RPMI7951 (cell line): ENCODE measurements around the gene HLA-DOA. TPM values are rescaled to one million over a fixed set of nuclear protein-coding genes. Genes with fewer than 3 reads are reported as not detected.

Source experiments
- DNase-seq: peaks from one replicate; pipeline ENCODE4 v3.0.0-alpha.2; 2012; ENCODE audit warnings: low read depth
- total RNA-seq: library from RNA; depleted of rRNA; stranded (reverse); fragments of >200 nt; shearing (Covaris generic); gene quantifications from 2 replicates; pipeline ENCODE4 v1.2.3, GENCODE V29; 2014

The HLA-DOA gene
- total RNA-seq, 1 experiment from 2014 or later: not detected

DNA sequence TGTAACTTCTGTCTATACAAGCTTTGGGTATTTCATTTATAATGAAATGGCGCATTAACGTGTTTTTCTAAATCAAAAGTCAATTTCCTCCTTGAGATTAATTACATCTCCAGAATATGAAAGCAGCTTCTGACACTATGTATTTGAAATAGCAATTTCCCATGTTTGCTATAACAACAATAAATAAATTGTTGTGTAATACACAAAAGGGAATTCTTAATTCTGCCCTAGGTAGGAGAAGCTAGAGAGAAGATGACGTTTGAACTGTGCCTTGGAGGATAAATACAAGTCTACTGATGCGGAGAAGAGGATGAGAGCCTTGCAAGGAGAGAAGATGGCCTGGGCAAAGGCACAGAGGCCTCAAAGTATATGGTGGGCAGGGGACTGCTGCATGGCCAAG is 7.6 kb upstream of the HLA-DOA start:
- DNase-seq: no peak

GRCh38 chr6:33015798-33016197 is 6.4 kb upstream of the HLA-DOA start:
- no peak for DNase-seq

- DNase-seq: peak; percentile 78
Observed at GRCh38 chr6:33014841-33015634, 5.6 kb upstream of the HLA-DOA start.

GRCh38 chr6:33013608-33014007 is 4.2 kb upstream of the HLA-DOA start:
- DNase-seq: peak; percentile 2

- DNase-seq: no peak
Observed at GRCh38 chr6:33010356-33010755, 965 bp upstream of the HLA-DOA start.

DNA sequence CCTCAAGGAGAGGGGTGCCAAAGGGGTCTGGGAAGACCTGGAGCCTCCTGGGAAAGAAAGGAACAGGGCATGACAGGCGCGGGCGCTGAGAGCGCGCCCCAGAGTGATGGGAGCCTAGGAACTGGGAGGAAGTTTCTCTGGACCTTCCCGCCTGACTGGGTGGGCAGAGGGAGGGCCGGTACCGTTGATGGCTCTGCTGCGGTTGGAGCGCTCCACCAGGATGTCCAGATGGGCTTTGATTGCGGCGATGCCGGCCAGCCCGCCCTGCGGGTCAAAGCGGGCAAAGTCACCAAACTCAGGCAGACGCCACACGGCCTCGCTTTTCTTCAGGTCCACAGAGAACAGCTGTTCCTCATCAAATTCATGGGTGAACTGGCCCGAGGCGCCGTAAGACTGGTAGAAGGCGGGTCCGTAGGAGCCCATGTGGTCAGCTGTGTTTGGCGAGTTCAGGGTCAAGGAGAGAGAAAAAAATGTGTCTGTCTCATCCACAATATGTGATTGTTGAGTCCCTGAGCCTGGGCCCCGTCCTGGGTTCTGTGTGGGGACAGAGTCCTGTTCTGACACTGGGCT is 1.5 kb downstream of the HLA-DOA start:
- peak; percentile 90 for DNase-seq

- DNase-seq: no peak
Observed at GRCh38 chr6:33004940-33005339, 4.5 kb downstream of the HLA-DOA start.

DNA sequence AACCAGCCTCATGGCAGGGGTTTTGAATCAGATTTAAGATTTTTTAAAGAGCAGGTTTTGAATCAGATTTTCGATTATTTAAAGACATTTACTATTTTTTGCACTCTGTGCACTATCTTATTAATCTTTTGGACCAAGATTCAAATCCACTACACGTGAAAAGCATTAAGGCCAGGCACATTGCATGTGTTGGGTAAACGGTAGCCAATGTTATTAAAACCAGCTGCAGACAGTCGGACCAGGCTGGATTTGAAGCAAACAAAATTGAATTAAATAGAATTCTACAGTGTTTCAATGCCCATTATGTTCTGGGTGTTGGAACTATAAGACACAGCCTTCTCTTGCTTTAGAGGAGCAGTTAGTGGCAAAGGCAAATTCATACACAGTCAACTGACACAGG is 7.7 kb downstream of the HLA-DOA start:
- no peak for DNase-seq

GRCh38 chr6:33000055-33000454 is 9.3 kb downstream of the HLA-DOA start:
- no peak for DNase-seq

- no peak for DNase-seq
Observed at GRCh38 chr6:32995448-32995847, 13.9 kb downstream of the HLA-DOA start.

DNA sequence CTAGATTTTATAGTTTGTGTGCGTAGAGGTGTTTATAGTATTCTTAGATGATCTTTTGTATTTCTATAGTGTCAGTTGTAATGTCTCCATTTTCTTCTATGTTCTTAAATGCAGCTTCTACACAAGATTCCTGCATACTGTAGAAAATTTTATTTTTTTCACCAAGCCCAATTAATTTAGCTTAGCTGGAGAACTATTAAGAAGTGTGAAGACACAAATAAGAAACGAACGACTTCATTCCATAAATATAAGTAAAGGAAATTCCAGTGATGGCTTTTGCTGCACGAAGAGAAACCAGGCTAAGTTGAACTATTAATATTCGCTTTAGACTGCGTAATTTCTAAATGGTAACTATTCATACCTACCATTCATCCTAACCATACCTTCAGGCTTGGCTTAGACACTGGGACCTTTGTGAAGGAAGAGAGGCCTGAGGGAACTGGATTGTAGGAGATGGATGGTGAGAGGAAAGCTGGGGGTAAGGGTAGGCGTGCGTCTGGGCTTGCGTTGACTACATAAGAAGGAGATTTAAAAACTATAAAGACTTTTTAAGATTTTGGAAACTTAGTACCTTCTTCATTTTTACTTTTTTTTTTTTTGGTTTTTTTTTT is 15.9 kb downstream of the HLA-DOA start:
- no peak for DNase-seq

- no peak for DNase-seq
Observed at GRCh38 chr6:32991972-32992371, 17.4 kb downstream of the HLA-DOA start.

GRCh38 chr6:32989368-32989767 is 20.0 kb downstream of the HLA-DOA start:
- DNase-seq: no peak

DNA sequence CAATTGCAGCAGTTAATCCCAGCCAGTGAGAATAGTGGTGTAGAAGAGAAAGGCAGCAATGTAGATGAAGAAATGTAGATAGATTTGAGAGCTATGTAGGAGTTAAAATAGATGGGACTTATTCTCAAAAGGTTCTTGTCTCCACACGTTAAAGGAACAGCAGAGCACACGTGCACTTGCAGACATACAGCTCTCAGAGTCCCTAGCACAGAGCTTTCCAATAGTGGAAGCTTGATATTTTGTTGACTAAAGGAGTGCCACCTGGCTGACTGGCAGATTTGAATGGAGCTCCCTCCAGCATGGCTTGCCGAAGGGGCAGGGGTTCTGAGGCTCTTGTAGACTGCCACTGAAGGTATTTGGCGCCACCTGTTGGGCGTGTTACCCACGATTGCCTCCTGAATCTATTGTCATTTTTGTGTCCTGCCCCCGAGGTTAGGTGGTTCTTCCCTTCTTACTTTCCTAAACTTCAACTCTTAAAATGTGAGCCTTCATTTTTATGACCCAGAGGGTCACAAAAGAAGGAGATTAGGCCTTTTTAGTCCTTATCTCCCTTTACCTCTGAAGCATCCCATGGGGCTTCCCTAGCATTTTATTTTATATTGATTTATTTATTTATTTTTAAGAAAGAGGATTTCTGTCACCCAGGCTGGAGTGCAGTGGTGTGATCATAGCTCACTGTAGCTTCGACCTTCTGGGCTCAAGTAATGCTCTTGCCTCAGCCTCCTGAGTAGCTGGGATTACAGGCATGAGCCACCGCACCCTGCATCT is 24.6 kb downstream of the HLA-DOA start:
- DNase-seq: peak; percentile 81

DNA sequence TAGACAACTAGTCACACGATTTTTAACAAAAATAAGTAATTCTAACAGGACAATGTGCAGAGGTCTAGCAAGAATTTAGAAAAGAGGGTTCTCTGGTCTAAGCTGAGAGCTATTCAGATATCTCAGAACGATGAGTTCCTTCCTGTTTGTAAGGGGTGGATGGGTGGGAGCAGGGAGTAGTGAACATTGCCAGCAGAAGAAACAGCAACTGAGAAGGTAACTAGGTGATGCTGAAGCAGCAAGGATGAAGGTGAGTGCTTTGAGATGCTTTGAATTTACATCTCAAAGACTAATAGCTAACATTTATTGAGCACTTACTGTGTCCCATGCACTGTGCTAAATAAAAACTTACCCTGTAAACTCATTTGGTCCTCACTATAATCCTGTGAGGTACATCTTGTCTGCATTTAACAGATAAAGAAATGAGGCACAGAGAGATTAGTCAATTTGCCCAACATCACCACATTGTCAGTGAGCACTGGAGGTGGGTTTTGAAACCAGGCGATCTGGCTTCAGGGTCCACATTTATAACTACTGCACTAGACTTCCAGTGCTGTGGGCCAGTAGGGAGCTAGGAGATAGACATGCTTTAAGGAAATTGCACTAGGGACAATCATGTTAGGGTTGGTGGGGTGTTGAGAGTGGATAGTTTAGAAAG is 25.3 kb downstream of the HLA-DOA start:
- no peak for DNase-seq

- no peak for DNase-seq
Observed at GRCh38 chr6:32983493-32983848, 25.9 kb downstream of the HLA-DOA start.

DNA sequence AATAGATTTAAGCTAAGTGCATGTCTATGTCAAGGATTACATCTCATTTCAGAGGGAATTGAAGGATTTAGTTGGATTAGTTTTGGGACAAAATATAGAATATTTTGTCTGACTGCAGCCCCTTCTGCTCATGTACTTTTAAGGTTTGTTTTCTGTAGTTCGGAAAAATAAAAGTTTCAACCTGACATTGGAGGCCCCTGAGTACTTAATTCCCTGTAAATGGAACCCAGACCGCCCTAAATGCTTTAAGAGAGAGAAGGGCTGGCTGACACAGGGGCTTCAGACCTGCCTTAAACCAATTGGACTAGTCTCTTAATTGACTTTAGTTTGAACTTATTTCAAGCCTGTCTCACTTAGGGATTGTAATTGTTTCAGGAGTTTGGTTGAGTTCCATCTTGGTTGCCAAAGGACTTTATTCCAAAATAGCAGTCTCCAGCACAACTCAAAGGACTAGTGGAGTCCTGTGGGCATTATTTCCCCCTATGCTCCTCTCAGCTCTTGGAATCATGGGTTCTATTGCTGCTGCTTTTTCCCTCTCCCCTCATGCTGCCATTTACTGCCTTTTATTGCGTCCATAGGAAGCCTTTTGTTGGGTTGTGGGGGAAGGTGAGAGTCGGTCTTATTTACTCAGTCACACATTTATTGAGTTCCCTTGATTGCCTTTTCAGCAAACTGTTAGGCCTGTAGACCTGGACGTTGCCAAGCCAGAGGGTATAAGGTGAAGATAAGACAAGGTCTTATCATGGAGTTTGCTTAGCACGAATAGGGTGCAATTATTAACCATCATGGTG is 26.5 kb downstream of the HLA-DOA start:
- no peak for DNase-seq

GRCh38 chr6:32982084-32982701 is 27.2 kb downstream of the HLA-DOA start:
- DNase-seq: no peak

DNA sequence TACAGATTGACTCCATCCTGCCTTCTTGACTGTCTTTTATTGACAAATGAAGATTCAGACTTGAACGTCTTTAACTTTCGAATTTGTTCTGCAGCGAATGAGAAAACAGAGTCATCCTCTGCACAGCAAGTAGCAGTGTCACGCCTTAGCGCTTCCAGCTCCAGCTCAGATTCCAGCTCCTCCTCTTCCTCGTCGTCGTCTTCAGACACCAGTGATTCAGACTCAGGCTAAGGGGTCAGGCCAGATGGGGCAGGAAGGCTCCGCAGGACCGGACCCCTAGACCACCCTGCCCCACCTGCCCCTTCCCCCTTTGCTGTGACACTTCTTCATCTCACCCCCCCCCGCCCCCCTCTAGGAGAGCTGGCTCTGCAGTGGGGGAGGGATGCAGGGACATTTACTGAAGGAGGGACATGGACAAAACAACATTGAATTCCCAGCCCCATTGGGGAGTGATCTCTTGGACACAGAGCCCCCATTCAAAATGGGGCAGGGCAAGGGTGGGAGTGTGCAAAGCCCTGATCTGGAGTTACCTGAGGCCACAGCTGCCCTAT is 28.8 kb downstream of the HLA-DOA start:
- no peak for DNase-seq

- DNase-seq: no peak
Observed at GRCh38 chr6:32979720-32980487, 29.5 kb downstream of the HLA-DOA start.
